ENCODE data around the gene C6orf136. TPM values are rescaled to one million over a fixed set of nuclear protein-coding genes. Genes with fewer than 3 reads are reported as not detected.
A peak's percentile ranks its signal among the peaks of the same experiment; 100 is the strongest.

Gene C6orf136
- total and polyA plus RNA-seq, 9 of the 15 experiments (the other 6 are each of a cell fraction or from before 2014, with no cell fraction given): 14.1 to 63.1 (median 18.4) TPM

GRCh38 chr6:30683980-30684338 lies 37.0 kb downstream of the C6orf136 start (continued):
- TF ChIP-seq, protein P1, sequence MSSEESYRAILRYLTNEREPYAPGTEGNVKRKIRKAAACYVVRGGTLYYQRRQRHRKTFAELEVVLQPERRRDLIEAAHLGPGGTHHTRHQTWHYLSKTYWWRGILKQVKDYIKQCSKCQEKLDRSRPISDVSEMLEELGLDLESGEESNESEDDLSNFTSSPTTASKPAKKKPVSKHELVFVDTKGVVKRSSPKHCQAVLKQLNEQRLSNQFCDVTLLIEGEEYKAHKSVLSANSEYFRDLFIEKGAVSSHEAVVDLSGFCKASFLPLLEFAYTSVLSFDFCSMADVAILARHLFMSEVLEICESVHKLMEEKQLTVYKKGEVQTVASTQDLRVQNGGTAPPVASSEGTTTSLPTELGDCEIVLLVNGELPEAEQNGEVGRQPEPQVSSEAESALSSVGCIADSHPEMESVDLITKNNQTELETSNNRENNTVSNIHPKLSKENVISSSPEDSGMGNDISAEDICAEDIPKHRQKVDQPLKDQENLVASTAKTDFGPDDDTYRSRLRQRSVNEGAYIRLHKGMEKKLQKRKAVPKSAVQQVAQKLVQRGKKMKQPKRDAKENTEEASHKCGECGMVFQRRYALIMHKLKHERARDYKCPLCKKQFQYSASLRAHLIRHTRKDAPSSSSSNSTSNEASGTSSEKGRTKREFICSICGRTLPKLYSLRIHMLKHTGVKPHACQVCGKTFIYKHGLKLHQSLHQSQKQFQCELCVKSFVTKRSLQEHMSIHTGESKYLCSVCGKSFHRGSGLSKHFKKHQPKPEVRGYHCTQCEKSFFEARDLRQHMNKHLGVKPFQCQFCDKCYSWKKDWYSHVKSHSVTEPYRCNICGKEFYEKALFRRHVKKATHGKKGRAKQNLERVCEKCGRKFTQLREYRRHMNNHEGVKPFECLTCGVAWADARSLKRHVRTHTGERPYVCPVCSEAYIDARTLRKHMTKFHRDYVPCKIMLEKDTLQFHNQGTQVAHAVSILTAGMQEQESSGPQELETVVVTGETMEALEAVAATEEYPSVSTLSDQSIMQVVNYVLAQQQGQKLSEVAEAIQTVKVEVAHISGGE (CRISPR knock-in tag; IDR thresholded peaks at IDR 0.05): no peak
- TF ChIP-seq DPF2 (IDR thresholded peaks at IDR 0.05) (no peak), ZBTB17 (CRISPR knock-in tag; IDR thresholded peaks at IDR 0.05) (no peak), OTX1 (CRISPR knock-in tag; IDR thresholded peaks at IDR 0.05) (no peak), HDAC8 (tag; IDR thresholded peaks at IDR 0.05) (no peak), ZFP36 (IDR thresholded peaks at IDR 0.05; ENCODE audit: low read depth, low read length, partially characterized antibody) (no peak), THRAP3 (IDR thresholded peaks at IDR 0.05; ENCODE audit: borderline replicate concordance) (no peak), TGIF2 (CRISPR knock-in tag; IDR thresholded peaks at IDR 0.05) (no peak), CBFB (CRISPR knock-in tag; IDR thresholded peaks at IDR 0.05) (no peak), ETS2 (tag; IDR thresholded peaks at IDR 0.05; ENCODE audit: borderline replicate concordance, poor library complexity, severe bottlenecking) (no peak), HMG20B (CRISPR knock-in tag; IDR thresholded peaks at IDR 0.05) (no peak), E2F5 (CRISPR knock-in tag; IDR thresholded peaks at IDR 0.05) (no peak), CREM (IDR thresholded peaks at IDR 0.05; ENCODE audit: low read depth) (no peak), NUFIP1 (IDR thresholded peaks at IDR 0.05; ENCODE audit: partially characterized antibody) (no peak), HDGF (IDR thresholded peaks at IDR 0.05) (peak; percentile 46; the same call in 1 of the 2 replicates)
- TF ChIP-seq, protein P2, sequence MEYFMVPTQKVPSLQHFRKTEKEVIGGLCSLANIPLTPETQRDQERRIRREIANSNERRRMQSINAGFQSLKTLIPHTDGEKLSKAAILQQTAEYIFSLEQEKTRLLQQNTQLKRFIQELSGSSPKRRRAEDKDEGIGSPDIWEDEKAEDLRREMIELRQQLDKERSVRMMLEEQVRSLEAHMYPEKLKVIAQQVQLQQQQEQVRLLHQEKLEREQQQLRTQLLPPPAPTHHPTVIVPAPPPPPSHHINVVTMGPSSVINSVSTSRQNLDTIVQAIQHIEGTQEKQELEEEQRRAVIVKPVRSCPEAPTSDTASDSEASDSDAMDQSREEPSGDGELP (CRISPR knock-in tag; IDR thresholded peaks at IDR 0.05; ENCODE audit: borderline replicate concordance): peak; percentile 2; the same call in 1 of the 2 replicates
- TF ChIP-seq, protein P3, sequence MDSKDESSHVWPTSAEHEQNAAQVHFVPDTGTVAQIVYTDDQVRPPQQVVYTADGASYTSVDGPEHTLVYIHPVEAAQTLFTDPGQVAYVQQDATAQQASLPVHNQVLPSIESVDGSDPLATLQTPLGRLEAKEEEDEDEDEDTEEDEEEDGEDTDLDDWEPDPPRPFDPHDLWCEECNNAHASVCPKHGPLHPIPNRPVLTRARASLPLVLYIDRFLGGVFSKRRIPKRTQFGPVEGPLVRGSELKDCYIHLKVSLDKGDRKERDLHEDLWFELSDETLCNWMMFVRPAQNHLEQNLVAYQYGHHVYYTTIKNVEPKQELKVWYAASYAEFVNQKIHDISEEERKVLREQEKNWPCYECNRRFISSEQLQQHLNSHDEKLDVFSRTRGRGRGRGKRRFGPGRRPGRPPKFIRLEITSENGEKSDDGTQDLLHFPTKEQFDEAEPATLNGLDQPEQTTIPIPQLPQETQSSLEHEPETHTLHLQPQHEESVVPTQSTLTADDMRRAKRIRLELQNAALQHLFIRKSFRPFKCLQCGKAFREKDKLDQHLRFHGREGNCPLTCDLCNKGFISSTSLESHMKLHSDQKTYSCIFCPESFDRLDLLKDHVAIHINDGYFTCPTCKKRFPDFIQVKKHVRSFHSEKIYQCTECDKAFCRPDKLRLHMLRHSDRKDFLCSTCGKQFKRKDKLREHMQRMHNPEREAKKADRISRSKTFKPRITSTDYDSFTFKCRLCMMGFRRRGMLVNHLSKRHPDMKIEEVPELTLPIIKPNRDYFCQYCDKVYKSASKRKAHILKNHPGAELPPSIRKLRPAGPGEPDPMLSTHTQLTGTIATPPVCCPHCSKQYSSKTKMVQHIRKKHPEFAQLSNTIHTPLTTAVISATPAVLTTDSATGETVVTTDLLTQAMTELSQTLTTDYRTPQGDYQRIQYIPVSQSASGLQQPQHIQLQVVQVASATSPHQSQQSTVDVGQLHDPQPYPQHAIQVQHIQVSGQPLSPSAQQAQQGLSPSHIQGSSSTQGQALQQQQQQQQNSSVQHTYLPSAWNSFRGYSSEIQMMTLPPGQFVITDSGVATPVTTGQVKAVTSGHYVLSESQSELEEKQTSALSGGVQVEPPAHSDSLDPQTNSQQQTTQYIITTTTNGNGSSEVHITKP (IDR thresholded peaks at IDR 0.05; ENCODE audit: partially characterized antibody): peak; percentile 33
- TF ChIP-seq, protein P4, sequence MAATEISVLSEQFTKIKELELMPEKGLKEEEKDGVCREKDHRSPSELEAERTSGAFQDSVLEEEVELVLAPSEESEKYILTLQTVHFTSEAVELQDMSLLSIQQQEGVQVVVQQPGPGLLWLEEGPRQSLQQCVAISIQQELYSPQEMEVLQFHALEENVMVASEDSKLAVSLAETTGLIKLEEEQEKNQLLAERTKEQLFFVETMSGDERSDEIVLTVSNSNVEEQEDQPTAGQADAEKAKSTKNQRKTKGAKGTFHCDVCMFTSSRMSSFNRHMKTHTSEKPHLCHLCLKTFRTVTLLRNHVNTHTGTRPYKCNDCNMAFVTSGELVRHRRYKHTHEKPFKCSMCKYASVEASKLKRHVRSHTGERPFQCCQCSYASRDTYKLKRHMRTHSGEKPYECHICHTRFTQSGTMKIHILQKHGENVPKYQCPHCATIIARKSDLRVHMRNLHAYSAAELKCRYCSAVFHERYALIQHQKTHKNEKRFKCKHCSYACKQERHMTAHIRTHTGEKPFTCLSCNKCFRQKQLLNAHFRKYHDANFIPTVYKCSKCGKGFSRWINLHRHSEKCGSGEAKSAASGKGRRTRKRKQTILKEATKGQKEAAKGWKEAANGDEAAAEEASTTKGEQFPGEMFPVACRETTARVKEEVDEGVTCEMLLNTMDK (IDR thresholded peaks at IDR 0.05; ENCODE audit: borderline replicate concordance, insufficient read depth, low read depth, low read length, poor library complexity, severe bottlenecking): no peak

Measured in K562 (cell line).